Stimulated activated CD8-positive, alpha-beta memory T cell treated with anti-CD3 and anti-CD28 coated beads, Interleukin-7, amount 100 ng/mL, for 48 hours (primary cell): ENCODE results near the gene KIR3DL2.
"Not testable (repeated sequence)": the region's sequence is repeated elsewhere in the genome, so short reads cannot be mapped to it uniquely, and the experiment has no call there.

ENCODE experiments used
- DNase-seq, 2 donors: peaks; one replicate each; pipeline ENCODE4 v3.0.0-alpha.2; 2020; ENCODE audit warnings: low read depth in 1 of 2; ENCODE audit errors: extremely low read depth in 1 of 2

KIR3DL2 gene

DNA sequence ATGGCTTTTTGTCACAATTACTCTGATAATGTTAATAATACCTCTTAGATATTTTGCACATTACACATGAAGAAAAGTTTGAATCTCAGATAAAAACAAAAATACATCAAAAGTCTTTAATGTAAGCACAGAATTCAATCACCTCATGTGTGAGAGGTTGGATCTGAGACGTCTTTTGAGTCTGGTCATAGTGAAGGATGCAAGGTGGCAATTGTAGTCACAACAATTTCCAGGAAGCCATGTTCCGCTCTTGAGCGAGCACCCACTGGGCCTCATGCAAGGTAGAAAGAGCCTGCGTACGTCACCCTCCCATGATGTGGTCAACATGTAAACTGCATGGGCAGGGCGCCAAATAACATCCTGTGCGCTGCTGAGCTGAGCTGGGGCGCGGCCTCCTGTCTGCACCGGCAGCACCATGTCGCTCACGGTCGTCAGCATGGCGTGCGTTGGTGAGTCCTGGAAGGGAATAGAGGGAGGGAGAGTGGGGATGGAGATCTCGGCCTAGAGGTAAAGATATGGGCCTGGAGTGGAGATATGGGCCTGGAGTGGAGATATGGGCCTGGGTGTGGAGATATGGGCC, at the start of gene KIR3DL2:
KIR3DL2 (plus strand) TSS at position 383 of the 580 bp plus-strand sequence; CDS start at position 416, 33 bp downstream.
- DNase-seq = not testable (repeated sequence)

DNA sequence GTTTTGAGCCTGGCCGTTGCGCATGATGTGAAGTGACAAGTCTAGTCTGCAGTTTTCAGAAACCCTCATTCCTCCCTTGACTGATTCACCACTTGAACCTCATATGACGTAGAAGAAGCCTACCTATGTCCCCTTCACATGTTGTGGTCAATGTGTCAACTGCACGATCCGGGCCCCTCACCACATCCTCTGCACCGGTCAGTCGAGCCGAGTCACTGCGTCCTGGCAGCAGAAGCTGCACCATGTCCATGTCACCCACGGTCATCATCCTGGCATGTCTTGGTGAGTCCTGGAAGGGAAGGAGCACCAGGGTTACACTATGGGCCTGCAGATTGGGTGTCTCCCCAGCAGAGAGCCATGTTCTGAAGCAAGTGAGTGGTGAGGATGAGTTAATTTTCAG, 46.8 kb upstream of the KIR3DL2 start, which contains the start of gene KIR2DL4:
KIR2DL4 (plus strand) TSS at position 201 of the 400 bp plus-strand sequence; CDS start at position 243, 42 bp downstream.
- peak in 1 of 2 donors; percentile 15 for DNase-seq

DNA sequence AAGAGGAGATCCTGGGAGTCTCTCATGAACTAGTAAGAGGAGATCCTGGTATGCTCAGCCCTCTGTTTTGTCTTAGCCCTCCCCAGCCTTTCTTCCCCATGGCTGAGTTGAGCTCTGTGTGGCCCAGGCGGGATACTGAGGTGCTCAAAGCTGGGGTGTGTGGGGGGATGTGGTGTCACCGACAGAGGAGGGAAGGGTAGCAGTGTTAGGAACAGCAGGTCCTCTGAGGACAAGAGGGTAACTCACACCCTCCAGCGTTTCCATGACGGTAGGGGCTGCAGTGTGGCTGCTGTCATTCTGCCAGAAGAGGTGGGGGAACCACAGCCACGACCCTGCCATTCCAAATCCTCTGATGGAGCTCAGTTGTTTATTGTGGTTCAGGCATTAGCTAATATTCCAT, 46.1 kb upstream of the KIR3DL2 start:
- no peak for DNase-seq

DNA sequence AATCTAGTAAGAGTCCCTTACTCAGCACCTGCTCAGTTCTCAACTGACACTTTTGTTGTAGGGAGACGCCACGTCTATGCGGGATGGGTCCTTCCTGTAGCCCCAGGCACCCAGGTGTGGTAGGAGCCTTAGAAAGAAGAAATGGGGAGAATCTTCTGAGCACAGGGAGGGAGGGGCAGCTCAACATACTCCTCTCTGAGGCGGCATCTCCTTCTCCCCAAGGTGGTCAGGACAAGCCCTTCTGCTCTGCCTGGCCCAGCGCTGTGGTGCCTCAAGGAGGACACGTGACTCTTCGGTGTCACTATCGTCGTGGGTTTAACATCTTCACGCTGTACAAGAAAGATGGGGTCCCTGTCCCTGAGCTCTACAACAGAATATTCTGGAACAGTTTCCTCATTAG, 45.7 kb upstream of the KIR3DL2 start:
- DNase-seq = no peak

DNA sequence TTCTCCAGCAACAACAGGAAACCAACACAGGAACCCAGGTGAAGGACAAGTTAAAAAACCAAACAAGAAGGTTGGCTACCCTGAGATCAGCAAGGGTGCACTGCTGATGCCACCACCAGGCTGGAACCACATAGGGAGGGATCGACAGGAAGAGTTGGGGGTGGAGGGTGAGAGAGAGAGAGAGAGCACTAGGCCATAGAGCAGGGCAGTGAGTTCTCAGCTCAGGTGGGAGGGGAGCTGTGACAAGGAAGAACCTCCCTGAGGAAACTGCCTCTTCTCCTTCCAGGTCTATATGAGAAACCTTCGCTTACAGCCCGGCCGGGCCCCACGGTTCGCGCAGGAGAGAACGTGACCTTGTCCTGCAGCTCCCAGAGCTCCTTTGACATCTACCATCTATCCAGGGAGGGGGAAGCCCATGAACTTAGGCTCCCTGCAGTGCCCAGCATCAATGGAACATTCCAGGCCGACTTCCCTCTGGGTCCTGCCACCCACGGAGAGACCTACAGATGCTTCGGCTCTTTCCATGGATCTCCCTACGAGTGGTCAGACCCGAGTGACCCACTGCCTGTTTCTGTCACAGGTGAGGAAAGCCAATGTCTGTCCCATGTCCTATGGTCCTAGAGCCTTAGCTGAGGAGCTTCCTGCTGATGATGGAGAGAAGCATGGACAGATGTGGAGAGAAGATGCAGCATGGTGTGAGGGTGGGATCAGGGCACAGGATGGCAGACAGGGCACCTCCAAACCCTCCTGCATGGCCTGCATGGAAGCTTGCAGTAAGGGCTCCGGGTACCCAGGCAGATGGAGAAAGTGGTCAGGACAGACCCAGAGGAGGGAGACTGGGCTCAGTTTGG, 44.4 kb upstream of the KIR3DL2 start:
- DNase-seq = no peak

DNA sequence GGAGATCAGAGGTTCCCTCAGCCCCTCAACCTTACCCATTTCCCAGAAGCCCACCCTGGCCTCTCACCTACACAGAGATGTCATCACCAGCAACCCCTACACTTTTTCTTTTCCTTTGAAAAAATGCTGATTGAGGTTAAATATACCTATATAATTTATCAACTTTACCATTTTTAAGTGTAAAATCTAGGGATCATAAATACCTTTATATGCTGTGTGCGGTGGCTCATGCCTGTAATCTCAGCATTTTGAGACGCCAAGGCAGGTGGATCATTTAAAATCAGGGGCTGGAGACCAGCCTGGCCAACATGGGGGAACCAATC, 43.8 kb upstream of the KIR3DL2 start:
- no peak for DNase-seq

DNA sequence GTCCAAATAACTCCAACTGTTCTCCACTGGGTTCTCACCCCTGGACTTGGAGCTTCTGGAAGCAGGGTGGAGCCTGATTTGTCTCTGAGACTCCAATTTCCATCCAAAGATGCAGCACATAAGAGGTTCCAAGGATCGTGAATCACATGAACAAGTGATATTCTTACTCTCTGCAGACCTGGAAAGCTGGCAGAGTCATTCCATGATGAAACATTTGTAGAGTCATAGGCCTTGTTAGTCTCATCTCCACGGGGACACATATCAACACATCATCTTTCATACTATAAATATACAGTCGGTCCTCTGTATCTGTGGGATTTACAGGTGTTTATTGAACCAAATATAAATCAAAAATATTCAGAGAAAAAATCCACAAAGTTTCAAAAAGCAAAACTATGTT, 35.7 kb upstream of the KIR3DL2 start:
- not testable (repeated sequence) for DNase-seq

DNA sequence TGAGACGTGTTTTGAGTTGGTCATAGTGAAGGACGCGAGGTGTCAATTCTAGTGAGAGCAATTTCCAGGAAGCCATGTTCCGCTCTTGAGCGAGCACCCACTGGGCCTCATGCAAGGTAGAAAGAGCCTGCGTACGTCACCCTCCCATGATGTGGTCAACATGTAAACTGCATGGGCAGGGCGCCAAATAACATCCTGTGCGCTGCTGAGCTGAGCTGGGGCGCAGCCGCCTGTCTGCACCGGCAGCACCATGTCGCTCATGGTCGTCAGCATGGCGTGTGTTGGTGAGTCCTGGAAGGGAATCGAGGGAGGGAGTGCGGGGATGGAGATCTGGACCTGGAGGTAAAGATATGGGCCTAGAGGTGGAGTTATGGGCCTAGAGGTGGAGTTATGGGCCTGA, 34.0 kb upstream of the KIR3DL2 start, which contains the start of gene KIR3DL1:
KIR3DL1 (plus strand) TSS at position 218 of the 400 bp plus-strand sequence.
- DNase-seq = not testable (repeated sequence)

DNA sequence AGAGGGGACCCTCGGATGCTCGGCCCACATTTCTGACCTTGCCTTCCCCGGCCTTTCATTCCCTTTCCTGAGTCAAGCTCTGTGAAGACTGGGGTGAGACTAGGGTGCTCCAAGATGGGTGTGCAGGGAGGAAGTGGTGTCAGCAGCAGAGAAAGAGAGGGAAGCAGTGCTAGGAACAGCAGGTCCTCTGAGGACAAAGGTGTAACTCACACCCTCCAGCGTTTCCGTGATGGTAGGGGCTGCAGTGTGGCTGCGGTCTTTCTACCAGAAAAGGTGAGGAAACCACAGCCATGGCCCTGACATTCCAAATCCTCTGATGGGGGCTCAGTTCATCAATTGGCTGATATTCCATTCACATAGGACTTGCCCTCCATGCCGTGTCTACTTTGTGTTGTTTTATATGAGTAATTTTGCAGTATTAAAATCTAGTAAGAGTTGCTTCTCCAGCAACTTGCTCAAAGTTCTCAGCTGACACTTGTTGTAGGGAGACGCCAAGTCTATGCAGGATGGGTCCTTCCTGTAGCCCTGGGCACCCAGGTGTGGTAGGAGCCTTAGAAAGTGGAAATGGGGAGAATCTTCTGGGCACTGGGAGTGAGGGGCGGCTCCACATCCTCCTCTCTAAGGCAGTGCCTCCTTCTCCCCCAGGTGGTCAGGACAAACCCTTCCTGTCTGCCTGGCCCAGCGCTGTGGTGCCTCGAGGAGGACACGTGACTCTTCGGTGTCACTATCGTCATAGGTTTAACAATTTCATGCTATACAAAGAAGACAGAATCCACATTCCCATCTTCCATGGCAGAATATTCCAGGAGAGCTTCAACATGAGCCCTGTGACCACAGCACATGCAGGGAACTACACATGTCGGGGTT, 32.3 kb upstream of the KIR3DL2 start:
- no peak for DNase-seq

DNA sequence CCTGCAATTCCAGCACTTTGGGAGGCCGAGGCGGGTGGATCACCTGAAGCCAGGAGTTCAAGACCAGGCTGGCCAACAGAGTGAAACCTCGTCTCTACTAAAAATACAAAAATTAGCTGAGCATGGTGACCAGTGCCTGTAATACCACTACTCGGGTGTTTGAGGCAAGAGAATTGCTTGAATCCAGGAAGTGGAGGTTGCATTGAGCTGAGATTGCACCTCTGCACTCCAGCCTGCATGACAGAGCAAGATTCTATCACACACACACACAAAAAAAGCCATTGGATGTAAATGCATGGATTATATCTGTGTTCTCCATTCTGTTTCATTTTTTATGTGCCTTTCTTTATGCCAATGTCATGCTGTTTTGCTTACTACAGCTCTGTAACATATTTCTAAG, 25.8 kb upstream of the KIR3DL2 start:
- not testable (repeated sequence) for DNase-seq

DNA sequence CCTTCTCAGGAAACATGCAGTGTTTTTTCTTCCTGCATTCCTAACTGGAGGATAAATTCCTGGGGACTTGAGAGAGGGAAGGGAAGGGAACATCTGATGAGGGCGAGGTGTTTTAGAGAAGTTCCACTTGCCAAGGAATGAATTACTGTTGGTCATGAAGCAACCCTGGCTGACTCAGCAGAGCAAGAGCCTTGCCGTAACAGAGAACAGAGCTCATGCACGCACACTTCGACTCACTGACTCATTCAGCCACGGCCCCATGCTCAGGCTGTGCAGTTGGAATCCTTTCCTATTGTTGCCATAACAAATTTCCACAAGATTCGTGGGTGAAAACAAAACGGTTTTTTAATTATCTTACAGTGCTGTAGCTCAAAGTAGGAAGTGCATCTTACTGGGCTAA, 24.9 kb upstream of the KIR3DL2 start:
- not testable (repeated sequence) for DNase-seq

DNA sequence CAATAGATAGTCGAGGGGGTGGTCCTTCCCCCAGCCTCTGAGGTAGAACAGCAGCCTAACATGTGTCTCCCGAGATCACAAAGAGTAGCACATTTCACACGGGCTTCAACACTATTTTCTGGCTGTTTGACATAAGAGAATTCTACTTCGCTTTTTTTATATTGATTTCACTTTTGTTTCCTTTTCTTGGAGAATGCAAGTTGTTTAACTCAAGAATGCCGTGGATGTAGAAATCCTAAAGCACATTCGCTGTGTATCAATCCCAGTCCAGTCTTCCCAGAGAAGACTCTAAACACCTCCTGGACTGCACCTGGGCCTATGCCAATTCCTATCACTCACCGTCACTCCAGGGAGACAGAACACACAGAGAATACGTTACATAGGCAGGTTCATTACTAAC, 22.2 kb upstream of the KIR3DL2 start:
- not testable (repeated sequence) for DNase-seq

DNA sequence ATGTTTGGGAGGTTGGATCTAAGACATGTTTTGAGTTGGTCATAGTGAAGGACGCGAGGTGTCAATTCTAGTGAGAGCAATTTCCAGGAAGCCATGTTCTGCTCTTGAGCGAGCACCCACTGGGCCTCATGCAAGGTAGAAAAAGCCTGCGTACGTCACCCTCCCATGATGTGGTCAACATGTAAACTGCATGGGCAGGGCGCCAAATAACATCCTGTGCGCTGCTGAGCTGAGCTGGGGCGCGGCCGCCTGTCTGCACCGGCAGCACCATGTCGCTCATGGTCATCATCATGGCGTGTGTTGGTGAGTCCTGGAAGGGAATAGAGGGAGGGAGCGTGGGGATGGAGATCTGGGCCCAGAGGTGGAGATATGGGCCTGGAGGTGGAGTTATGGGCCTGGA, 17.7 kb upstream of the KIR3DL2 start, which contains the start of gene KIR2DS4:
KIR2DS4 (plus strand) TSS at position 181 of the 400 bp plus-strand sequence.
- DNase-seq = not testable (repeated sequence)

DNA sequence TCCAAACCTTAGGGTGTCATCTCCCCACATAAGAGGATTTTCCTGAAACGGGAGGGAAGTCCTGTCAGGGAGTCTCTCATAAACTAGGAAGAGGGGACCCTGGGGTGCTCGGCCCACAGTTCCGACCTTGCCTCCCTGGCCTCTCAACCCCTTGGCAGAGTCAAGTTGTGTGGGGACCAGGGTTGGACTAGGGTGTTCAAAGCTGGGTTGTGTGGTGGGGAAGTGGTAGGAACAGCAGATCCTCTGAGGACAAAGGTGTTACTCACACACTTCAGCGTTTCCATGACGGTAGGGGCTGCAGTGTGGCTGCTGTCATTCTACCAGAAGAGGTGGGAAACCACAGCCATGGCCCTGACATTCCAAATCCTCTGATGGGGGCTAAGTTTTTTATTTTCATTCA, 15.1 kb upstream of the KIR3DL2 start:
- DNase-seq = not testable (repeated sequence)

DNA sequence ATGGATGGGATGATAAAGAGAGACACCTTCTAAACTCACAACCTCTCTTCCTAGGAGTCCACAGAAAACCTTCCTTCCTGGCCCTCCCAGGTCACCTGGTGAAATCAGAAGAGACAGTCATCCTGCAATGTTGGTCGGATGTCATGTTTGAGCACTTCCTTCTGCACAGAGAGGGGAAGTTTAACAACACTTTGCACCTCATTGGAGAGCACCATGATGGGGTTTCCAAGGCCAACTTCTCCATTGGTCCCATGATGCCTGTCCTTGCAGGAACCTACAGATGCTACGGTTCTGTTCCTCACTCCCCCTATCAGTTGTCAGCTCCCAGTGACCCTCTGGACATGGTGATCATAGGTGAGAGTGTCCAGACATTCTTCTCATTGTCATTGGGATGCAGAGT, 12.7 kb upstream of the KIR3DL2 start:
- not testable (repeated sequence) for DNase-seq

DNA sequence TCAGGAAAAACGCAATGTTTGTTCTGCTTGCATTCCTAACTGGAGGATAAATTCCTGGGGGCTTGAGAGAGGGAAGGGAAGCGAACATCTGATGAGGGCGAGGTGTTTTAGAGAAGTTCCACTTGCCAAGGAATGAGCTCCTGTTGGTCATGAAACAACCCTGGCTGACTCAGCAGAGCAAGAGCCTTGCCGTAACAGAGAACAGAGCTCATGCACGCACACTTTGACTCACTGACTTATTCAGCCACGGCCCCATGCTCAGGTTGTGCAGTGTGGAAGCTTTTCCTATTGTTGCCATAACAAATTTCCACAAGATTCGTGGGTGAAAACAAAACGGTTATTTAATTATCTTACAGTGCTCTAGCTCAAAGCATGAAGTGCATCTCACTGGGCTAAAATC, 7.1 kb upstream of the KIR3DL2 start:
- not testable (repeated sequence) for DNase-seq

DNA sequence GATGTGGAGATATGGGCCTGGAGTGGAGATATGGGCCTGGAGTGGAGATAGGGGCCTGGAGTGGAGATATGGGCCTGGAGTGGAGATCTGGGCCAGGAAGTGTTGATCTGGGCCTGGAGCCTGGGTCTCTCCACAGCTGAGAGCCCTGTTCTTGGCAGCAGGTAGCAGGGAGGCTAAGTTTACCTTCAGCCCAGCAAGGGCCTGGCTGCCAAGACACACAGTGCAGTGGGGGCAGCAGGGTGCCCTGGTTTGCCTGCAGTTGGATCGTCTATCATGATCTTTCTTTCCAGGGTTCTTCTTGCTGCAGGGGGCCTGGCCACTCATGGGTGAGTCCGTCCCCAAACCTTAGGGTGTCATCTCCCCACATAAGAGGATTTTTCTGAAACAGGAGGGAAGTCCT, 687 bp downstream of the KIR3DL2 start:
- no peak for DNase-seq

DNA sequence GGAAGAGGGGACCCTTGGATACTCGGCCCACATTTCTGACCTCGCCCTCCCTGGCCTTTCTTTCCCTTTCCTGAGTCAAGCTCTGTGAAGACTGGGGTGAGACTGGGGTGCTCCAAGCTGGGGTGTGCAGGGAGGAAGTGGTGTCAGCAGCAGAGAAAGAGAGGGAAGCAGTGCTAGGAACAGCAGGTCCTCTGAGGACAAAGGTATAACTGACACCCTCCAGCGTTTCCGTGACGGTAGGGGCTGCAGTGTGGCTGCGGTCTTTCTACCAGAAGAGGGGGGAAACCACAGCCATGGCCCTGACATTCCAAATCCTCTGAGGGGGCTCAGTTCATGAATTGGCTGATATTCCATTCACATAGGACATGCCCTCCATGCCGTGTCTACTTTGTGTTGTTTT, 1.1 kb downstream of the KIR3DL2 start:
- no peak for DNase-seq

DNA sequence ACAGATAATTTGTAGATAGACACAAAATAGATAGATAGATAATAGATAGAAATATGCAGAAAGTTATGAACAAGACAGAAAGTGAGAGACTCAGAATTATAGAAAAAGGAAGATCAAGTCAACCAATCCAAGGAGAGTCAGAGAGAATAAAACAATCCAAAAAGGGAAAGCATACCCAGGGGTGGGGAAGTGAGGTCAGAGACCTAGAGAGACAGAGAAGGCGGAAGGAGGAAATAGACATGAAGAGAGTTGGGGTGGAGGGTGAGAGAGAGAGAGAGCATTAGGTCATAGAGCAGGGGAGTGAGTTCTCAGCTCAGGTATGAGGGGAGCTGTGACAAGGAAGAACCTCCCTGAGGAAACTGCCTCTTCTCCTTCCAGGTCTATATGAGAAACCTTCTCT, 5.0 kb downstream of the KIR3DL2 start:
- DNase-seq = not testable (repeated sequence)

DNA sequence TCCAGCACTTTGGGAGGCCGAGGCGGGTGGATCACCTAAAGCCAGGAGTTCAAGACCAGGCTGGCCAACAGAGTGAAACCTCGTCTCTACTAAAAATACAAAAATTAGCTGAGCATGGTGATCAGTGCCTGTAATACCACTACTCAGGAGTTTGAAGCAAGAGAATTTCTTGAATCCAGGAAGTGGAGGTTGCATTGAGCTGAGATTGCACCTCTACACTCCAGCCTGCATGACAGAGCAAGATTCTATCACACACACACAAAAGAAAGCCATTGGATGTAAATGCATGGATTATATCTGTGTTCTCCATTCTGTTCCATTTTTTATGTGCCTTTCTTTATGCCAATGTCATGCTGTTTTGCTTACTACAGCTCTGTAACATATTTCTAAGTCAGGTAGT, 8.2 kb downstream of the KIR3DL2 start:
- DNase-seq = not testable (repeated sequence)

DNA sequence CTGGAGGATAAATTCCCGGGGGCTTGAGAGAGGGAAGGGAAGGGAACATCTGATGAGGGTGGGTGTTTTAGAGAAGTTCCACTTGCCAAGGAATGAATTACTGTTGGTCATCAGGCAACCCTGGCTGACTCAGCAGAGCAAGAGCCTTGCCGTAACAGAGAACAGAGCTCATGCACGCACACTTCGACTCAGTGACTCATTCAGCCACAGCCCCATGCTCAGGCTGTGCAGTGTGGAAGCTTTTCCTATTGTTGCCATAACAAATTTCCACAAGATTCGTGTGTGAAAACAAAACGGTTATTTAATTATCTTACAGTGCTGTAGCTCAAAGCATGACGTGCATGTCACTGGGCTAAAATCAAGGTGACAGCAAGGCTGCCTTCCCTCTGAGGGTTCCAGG, 9.2 kb downstream of the KIR3DL2 start:
- not testable (repeated sequence) for DNase-seq
